Fibroblast of skin of left quadriceps (primary cell): ENCODE measurements around the gene BLID.

Experiments used
- DNase-seq, 2 experiments: peaks; one replicate each; pipeline ENCODE4 v3.0.0-alpha.2; 2013; ENCODE audit warnings: low read depth in 2 of 2

Gene BLID

GRCh38 chr11:122105044-122105758, 10.8 kb downstream of the BLID start:
- no peak for DNase-seq

DNA sequence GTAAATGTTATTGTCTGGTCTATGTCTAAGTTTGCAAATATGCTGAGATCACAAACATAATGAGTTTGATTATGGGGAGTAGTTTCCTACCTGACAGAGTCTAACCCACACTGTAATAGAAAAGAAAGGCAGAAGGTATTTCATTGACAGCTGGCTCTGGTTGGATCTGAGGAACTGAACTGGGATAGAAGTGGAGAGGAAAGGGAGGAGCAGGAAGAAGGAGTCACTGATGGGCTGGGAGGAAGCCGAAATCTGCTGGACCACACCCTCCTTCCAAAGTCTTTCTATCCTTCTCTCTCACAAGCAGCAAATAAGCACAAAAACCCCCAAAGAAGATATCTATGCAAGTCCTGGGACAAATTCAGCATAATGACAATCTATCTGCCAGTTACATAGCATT, 11.7 kb downstream of the BLID start:
- DNase-seq: no peak

DNA sequence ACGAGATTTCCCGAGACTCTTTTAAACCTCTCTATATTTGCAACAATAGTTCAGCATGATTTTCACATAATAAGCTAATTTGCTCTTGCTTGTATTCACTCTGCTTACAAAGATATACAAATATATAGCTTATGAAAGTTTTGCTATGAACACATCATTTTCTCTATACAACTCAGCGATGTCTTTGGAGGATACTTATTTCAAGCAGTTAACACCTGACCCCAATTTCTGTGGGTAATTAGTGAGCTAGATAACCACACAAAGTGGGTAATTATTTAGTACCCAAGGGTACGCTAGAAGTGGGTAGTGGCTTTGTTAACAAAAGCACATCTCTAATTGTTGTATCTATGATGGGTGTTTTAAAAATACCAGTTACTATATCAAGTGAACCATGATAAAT, 12.3 kb downstream of the BLID start:
- no peak for DNase-seq

GRCh38 chr11:122103321-122103720, 12.7 kb downstream of the BLID start:
- DNase-seq: no peak

DNA sequence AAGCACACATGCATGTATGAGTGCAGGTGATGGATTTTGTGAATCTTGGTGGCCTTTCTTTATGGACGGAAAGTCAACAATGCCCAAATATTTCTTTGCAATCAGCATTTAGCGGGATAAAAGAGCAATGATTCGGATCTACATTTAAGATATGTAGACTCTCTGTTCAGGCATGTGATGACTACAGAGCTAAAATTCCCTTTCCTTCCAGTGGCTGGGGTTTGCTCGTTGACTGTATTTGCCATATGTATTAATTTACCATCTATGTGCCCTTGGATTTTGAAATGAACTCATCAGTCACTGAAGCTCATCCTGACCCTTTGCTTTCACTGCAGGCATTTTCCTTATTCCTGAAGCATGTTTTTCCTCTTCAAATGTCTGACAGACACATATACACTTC, 13.6 kb downstream of the BLID start:
- no peak for DNase-seq

DNA sequence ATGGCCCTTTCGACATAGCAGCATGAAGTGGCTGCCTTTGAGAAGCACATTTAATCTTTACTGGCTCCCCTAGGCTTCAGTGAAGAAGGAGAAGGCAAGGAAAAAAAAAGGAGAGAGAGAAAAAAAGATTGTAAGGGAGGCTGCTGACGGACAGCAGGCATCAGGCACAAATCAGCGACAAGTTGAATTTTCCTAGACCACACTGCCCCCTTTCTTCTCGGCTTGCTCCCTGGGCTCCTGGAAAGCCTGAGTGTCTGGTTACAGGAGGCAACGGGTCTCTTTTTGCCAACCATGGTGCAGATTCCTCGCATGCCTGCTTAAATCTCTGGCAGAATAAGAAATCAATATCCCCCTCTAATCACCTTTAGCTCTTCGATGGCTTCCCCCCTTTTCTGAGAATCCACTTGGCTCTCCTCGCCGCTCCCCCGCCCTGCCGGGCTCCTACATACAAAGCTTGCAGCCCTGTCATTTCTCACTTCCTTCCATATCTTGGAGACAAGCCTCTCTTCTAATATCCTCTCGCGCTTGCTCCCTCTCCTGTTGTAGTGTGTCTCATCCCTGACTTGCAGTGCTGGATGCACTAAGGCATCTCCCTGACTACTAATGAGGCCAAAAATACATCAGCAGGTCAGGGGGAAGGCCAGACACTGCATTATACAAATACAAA, 14.3 kb downstream of the BLID start:
- DNase-seq: peak; percentile 82 to 86

DNA sequence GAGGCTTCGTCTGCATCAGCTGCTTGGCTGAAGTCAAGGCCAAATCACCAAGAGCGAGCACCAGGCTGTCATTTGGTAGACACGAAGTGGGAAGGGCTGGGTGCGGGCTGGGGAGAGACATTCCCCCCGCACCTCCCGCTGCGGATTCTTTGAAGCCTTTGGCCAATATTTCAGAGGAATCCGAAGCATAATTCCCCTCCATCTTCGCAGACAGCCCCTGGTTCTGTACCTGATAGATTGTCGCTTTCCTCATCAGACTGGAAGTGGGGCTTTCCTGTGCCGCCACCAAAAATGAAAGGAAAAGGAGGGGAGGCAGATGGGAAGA, 15.3 kb downstream of the BLID start:
- no peak for DNase-seq

DNA sequence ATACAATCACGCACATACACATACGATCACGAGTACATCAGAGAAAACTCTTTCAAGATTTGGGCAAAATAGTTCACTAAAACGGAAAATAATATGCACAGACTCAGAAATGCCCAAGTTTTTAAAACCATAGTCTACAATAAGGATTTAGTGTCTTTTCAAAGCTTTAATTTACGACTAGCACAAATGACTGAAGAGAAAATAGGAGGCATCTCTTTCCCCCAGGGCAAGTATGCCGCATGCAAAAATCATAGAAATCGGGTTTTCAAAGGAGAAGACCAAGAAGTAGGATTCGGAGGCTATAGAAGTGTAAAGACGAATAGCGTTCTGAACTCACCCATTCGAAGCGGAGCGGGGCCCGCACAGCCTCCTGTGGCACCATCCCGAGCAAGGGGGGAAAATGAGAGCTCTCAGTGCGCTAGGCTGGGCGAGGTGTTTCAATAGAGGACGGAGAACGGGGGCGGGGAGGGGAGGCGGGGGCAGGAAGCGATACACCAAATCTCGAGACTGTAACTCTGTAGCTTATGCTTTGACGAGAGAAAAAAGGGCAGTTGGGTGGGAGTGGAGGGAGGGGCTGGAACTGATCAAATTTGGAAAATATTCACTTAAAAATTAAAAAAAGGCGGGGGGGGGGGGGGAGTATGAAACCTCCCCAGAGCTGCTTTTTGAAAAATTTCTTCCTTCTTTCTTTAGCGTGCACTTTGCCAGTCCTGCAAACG, 15.8 kb downstream of the BLID start:
- peak; percentile 64 to 70 for DNase-seq

- no peak for DNase-seq
Measured at GRCh38 chr11:122099374-122100036, 16.5 kb downstream of the BLID start.

DNA sequence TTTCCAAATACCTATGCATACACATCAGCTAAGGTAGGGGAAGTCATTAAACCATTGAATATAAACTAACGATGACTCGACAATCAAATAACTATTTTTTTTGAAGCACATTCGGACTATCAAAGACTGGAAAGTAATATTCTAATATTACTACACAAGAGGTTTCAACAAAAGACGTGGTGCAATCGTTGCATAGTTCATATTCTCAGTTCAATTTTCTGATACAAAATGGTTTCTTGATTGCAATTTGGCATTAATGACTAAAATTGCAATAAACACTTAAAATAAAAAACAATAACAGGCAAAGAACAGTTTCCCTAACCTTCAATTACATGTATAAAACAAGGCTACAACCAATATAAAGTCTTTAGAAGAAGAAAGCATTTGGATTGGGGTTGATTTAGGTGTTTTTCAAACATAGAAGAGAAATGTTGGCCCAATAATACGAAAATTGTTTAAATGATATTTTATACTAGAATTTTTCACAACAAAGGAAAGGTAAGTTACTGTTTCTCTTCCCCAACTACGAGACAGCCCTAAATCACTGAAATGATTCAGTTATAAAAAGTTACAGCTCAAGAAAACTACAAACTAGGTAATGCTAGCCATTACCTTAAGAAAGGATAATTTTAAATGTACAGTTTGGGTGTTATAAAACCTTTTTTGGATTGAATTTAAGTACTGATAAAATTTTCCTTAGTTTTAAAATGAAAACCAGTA, 17.6 kb downstream of the BLID start:
- no peak for DNase-seq

- DNase-seq: no peak
Measured at GRCh38 chr11:122097419-122098001, 18.5 kb downstream of the BLID start.

DNA sequence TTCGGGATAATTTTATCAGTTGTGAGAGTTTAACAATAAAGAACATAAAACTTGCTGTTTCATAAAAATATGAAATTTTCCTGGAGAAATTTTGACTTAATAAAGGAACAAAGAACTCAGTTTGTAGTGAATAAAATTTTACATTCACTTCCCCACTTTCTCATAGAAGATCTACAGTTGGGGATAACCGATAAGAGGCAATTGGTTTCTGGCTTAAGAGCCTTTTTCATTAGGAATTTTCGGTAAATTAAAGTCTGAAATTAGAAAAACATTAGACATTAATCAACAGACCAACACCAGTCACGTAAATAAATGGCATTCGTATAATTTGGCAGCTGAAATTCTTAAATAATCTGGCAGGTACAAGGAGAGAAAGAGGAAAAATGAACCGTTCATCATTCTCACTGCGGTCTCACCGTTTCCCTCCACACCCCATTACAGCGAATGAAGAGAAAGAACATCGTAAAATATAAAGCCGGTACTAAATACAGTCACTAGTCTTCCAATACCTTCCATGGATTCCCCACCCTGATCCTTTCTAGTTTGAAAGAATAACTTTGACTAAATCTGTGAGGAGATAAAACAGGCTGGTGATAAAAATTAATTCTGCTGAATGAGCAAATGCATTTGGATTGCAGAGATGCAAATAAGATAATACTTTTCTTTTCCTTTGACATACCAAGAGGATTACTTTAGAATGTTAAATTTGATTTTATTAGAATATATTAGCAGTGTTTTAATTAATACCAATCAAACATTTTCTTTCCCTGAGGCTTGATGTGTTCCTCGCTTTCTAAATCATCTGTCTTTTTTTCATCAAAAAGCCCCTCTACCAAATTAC, 19.5 kb downstream of the BLID start:
- DNase-seq: no peak

DNA sequence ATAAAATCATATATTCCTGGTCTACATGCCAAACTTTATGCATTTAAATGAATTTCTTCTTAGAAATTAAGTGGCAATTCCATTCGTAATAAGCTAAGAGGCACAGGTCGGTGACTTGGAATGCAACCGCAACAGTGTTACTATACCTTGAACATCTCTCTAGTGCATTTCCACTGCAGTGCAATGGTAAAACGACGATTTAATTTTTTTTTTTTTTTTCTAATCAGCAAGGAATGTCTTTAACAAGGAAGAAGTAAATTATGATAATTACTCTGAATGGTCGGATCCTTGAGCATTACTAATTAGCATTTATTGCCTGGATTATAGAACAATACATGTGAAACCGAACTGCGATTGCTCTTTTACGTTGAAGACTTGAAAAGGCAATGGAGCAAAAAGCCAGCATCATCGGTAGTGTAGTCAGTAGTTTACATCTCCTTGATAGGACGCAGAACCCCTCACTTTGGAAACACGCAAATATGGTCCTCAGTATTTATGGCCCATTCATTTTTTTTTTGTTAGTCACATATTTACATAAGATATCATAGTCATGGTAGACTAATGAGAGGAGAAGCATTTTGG, 20.2 kb downstream of the BLID start:
- no peak for DNase-seq

DNA sequence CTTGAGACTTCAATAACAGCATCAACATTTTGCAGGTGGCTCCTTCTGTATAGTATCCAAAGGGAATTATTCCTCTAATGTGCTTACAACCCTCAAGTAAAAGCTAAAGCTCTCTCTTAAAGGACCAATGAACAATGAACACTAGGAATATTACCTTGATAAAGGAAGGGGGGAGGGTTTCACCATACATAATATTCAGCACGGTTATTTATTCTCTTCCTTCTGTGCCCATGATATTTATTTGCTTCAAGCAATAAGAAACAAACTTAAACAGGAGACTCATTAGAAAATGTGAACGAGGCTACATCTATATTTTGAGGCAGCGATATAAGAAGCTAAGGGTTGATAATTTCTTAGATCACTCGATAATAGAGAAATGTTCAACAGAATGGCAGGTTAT, 21.2 kb downstream of the BLID start:
- DNase-seq: no peak

DNA sequence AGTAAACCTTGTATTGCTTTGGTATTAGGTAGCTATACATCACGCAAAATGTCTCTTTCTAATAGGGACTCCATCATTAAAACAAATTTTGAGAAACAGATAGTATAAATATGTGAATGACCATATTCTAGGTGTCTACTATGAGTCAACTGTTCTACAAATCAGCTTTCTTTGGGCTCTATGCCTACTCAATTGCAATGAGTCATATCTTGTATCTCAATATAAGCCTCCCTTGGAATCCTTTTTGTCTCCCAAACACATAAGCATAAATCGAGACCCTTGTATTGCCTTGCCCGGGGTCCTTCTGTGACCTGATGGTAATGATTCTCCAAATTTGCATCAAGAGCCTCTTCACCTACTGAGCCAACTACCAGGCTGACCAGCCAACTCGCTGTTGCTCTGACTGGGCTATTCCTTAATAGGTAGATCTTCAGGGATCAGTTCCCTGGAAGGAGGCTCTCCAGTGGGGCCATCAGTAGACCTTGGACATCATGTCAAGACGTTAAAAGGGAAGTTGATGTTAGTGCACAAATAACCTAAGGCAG, 22.2 kb downstream of the BLID start:
- DNase-seq: no peak

DNA sequence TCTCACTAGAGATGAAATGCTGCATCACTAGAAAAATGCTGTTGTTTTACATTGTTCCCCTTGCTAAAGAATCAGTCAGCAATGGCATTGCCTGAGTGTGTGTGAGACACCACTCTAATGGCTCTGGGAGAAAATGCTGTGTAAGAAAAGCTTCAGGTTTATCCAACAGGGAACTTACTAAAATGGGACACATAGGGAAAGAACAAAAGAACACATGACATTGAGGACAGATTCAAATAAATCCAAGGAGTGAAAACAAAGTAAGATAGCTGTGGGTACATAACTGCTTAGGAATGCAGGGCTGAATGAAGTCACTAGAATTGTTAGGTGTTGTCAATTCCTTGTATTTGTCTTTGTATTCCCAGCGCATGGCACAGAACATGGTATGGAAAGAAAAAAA, 24.2 kb downstream of the BLID start:
- DNase-seq: no peak

DNA sequence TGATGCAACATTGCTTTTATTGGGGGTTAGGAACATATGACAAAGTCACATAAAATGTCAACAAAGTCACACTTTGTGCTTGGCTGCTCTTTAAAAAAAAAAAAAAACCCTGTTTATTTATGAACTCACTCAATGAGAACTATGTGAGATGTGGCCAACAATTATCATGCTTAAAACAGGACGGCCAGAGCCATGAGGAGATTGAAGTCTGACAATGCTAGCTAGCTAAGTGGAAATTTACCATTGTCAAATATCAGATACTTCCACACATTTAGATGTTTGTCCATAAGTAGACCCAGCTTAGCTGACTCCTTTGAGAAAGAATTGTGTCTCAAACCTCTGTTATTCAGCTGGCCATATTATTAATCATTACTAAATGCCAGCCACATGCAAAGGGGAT, 26.9 kb downstream of the BLID start:
- no peak for DNase-seq

DNA sequence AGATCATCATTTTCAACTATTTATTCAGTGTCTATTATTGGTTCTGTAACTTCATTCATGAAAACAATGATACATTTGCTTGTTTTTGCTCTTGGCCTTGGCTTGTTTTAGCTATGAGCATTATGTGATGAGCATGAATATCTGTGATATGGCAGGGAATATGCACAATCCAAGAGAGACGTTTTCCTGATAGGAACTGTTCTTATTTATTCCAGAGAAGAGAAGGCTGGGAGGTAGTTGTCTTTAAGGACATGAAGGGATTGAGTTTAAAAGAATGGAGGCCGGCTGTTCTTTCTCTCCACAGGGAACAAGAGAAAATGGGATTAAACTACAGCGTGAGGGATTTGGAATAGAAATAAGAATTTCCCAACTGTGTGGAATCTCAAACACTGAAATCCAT, 30.3 kb downstream of the BLID start:
- no peak for DNase-seq

- peak; percentile 98 for DNase-seq
Measured at GRCh38 chr11:122085264-122085663, 30.8 kb downstream of the BLID start.

DNA sequence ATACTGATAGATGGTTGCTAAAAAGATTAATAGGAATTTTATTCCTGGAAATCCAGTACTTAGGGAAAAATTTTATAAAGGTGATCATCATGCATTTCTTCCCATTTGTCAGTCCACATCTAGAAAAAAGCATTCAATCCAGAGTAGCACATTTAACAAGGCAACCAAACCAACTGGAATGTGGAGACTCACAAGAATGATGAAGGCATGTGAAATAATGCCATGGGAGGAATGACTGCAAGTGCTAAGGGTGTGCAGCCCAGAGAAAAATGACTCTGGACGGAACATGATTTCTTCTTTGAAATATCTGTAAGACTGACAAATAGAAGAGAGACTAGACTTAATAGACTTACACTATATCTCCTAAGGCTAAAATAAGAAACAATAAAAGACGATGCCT, 33.8 kb downstream of the BLID start:
- DNase-seq: no peak
